ENCODE measurements around the gene TRPM3. TPM values are rescaled to one million over a fixed set of nuclear protein-coding genes. Genes with fewer than 3 reads are reported as not detected.

TRPM3 gene
- total RNA-seq, 1 experiment from 2014 or later, result 5.4 TPM

GRCh38 chr9:70492319-70492777 is 629.1 kb downstream of the TRPM3 start:
- Mint-ChIP-seq H3K36me3 (no peaks in the 10 kb centered on the region), H3K4me1 (no peaks in the 10 kb centered on the region), H3K27ac (no peak overlapping the region), H3K4me3 (no peak overlapping the region), H3K9me3 (no peaks in the 10 kb centered on the region), H3K27me3 (ENCODE audit: low read depth) (no peaks in the 10 kb centered on the region; the same call in 1 of the 2 replicates)
- ChIA-PET POLR2A (interaction anchor here (0.6 kb wide), 1 partner anchor 1504 kb away, joined by 5 read pairs; no protein-coding TSS in a partner anchor), CTCF (interaction anchor here (1.0 to 1.5 kb wide), 2 partner anchors 8 to 110 kb away, joined by 3 to 4 read pairs; no protein-coding TSS in a partner anchor)
- no peak for DNase-seq (ENCODE audit: low spot score)
- ATAC-seq, result no peak
- no peak for TF ChIP-seq SOX15 (CRISPR knock-in tag; IDR thresholded peaks at IDR 0.05)
- TF ChIP-seq ZNF532 (CRISPR knock-in tag; IDR thresholded peaks at IDR 0.05; ENCODE audit: borderline replicate concordance), result no peak
- no peak for TF ChIP-seq ETV6 (CRISPR knock-in tag; IDR thresholded peaks at IDR 0.05)
- no peak for TF ChIP-seq NFATC4 (CRISPR knock-in tag; IDR thresholded peaks at IDR 0.05)
- no peak for TF ChIP-seq EMX1 (CRISPR knock-in tag; IDR thresholded peaks at IDR 0.05)
- no peak for TF ChIP-seq GRHL2 (CRISPR knock-in tag; IDR thresholded peaks at IDR 0.05; ENCODE audit: insufficient replicate concordance, severe bottlenecking)
- TF ChIP-seq MYBL2 (CRISPR knock-in tag; IDR thresholded peaks at IDR 0.05), result no peak
- TF ChIP-seq, protein P1, sequence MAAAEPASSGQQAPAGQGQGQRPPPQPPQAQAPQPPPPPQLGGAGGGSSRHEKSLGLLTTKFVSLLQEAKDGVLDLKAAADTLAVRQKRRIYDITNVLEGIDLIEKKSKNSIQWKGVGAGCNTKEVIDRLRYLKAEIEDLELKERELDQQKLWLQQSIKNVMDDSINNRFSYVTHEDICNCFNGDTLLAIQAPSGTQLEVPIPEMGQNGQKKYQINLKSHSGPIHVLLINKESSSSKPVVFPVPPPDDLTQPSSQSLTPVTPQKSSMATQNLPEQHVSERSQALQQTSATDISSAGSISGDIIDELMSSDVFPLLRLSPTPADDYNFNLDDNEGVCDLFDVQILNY (CRISPR knock-in tag; IDR thresholded peaks at IDR 0.05), result no peak
- no peak for TF ChIP-seq HMGXB4 (CRISPR knock-in tag; IDR thresholded peaks at IDR 0.05)
- no peak for TF ChIP-seq CDX4 (CRISPR knock-in tag; IDR thresholded peaks at IDR 0.05; ENCODE audit: borderline replicate concordance)

DNA sequence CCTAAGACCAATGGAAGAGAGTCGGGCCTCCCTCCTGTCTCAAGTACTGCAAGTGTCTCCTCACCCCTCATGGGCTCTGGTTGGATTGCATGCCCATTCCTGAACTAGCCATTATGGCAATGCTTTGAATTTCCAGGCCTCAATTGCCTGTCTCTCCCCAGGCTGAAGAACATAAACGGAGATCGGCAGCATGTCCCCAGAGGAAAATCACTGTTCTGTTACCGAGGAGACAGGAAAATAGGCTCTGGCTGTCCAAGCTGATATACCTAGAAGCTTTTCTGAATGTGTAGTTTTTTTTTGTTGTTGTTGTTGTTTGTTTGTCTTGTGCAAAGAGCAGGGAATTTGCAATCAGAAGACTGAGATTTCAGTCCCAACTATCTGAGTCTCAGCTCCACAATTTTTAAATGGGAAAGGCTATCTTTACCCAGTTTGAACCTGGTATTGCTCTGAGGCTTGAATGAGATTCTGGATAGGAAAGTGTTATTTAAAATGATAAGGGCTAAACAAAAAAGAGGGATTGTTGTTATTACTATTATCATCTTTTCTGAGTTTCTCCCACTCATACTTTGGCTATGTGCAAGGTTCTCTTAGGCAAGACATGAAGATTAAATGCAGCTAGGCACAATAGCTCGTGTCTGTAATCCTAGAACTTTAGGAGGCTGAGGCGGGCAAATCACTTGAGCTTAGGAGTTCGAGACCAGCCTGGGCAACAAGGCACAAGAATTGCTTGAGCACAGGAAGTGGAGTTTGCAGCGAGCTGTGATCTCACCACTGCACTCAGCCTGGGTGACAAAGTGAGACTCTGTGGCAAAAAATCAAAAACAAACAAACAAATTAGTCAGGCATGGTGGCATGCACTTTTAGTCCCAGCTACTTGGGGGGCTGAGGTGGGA is 629.7 kb downstream of the TRPM3 start:
- no peak for TF ChIP-seq TP53 (CRISPR knock-in tag; IDR thresholded peaks at IDR 0.05)
- TF ChIP-seq ETV6 (CRISPR knock-in tag; IDR thresholded peaks at IDR 0.05), result no peak
- no peak for TF ChIP-seq CREB1 (CRISPR knock-in tag; IDR thresholded peaks at IDR 0.05)
- TF ChIP-seq FOXP1 (CRISPR knock-in tag; IDR thresholded peaks at IDR 0.05; ENCODE audit: borderline replicate concordance), result no peak
- TF ChIP-seq, protein P2, sequence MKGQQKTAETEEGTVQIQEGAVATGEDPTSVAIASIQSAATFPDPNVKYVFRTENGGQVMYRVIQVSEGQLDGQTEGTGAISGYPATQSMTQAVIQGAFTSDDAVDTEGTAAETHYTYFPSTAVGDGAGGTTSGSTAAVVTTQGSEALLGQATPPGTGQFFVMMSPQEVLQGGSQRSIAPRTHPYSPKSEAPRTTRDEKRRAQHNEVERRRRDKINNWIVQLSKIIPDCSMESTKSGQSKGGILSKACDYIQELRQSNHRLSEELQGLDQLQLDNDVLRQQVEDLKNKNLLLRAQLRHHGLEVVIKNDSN (CRISPR knock-in tag; IDR thresholded peaks at IDR 0.05), result no peak
- TF ChIP-seq ATF2 (CRISPR knock-in tag; IDR thresholded peaks at IDR 0.05; ENCODE audit: borderline replicate concordance, low read depth), result no peak
- TF ChIP-seq ZNF423 (CRISPR knock-in tag; IDR thresholded peaks at IDR 0.05), result no peak
- TF ChIP-seq FOXJ3 (CRISPR knock-in tag; IDR thresholded peaks at IDR 0.05; ENCODE audit: borderline replicate concordance), result no peak
- no peak for TF ChIP-seq ZNF425 (CRISPR knock-in tag; conservative IDR thresholded peaks at IDR 0.05)
- no peak for TF ChIP-seq ZNF396 (CRISPR knock-in tag; IDR thresholded peaks at IDR 0.05; ENCODE audit: borderline replicate concordance)
- Mint-ChIP-seq H3K4me1 (no peaks in the 10 kb centered on the region), H3K9me3 (no peaks in the 10 kb centered on the region), H3K27ac (no peak overlapping the region), H3K4me3 (no peak overlapping the region), H3K27me3 (ENCODE audit: low read depth) (no peaks in the 10 kb centered on the region; the same call in 1 of the 2 replicates), H3K36me3 (no peaks in the 10 kb centered on the region)
- ChIA-PET POLR2A (no interaction called here), CTCF (interaction anchor here (1.5 kb wide), 1 partner anchor 111 kb away, joined by 4 read pairs; no protein-coding TSS in a partner anchor)
- ATAC-seq (no peak), DNase-seq (ENCODE audit: low spot score) (no peak)

All from WTC11 (cell line).